ENCODE measurements around the gene TUBGCP3.

Gene TUBGCP3

DNA sequence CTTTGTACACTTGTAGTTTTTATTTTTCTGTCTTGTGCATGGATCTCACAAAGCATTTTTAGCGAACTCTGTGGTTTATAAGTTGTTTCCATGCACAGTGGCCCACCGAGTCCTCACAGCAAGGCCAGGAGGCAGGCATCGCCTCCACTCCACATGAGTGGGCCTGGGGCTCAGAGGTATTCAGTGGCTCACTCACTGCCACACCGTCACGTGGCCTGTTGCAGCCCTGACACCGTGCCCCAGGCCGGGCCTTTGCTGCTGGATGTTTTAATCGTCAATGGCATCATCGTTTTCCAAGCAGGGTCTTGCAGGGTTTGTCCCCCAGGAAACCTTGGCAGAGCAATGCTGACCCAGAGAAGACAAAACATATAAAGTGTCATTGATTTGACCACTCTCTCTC, 152.0 kb downstream of the TUBGCP3 start:
- Histone ChIP-seq H3K4me2 (ENCODE audit: low read depth, low read length, poor library complexity, severe bottlenecking) (no peak overlapping the region), H3K9me3 (ENCODE audit: insufficient read depth, low read length) (peaks cover 4% of the 10 kb centered on the region; the same call in 1 of the 2 replicates), H3K36me3 (ENCODE audit: low read length) (no peaks in the 10 kb centered on the region), H3F3A (ENCODE audit: insufficient read depth) (no peaks in the 10 kb centered on the region), H3K9me2 (replicated peaks; ENCODE audit: insufficient read depth, low read length) (no peaks in the 10 kb centered on the region), H3K27ac (ENCODE audit: low read depth, low read length) (no peak overlapping the region), H3K9ac (ENCODE audit: low read length) (no peak overlapping the region), H3K4me3 (ENCODE audit: insufficient read depth, low read length, poor library complexity, severe bottlenecking) (no peak overlapping the region), H4K20me1 (ENCODE audit: low read depth, low read length) (no peaks in the 10 kb centered on the region), H3K27me3 (ENCODE audit: low read length) (no peaks in the 10 kb centered on the region), H3K79me2 (ENCODE audit: insufficient read depth, low read length) (no peaks in the 10 kb centered on the region), H2AFZ (ENCODE audit: low read depth, low read length, severe bottlenecking) (no peak overlapping the region)
- TF ChIP-seq, protein P1, sequence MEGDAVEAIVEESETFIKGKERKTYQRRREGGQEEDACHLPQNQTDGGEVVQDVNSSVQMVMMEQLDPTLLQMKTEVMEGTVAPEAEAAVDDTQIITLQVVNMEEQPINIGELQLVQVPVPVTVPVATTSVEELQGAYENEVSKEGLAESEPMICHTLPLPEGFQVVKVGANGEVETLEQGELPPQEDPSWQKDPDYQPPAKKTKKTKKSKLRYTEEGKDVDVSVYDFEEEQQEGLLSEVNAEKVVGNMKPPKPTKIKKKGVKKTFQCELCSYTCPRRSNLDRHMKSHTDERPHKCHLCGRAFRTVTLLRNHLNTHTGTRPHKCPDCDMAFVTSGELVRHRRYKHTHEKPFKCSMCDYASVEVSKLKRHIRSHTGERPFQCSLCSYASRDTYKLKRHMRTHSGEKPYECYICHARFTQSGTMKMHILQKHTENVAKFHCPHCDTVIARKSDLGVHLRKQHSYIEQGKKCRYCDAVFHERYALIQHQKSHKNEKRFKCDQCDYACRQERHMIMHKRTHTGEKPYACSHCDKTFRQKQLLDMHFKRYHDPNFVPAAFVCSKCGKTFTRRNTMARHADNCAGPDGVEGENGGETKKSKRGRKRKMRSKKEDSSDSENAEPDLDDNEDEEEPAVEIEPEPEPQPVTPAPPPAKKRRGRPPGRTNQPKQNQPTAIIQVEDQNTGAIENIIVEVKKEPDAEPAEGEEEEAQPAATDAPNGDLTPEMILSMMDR (IDR thresholded peaks at IDR 0.05; ENCODE audit: insufficient read depth, low read length, poor library complexity, severe bottlenecking) = no peak
- no peak for TF ChIP-seq EZH2phosphoT487 (conservative IDR thresholded peaks at IDR 0.05; ENCODE audit: low read length)

Measured in SU-DHL-6 (cell line).